Activated CD4-positive, alpha-beta T cell treated with anti-CD3 and anti-CD28 coated beads, Interleukin-2, Interleukin-6, amounts not matched to agents 100 ng/mL and 50 ng/mL, durations not matched to agents 16 hours and 8 hours (primary cell): ENCODE measurements around the gene TRIM33.
"Not testable (repeated sequence)": the region's sequence is repeated elsewhere in the genome, so short reads cannot be mapped to it uniquely, and the experiment has no call there.

Source experiments
- DNase-seq: peaks from one replicate; pipeline ENCODE4 v3.0.0-alpha.2; 2020

TRIM33 gene

DNA sequence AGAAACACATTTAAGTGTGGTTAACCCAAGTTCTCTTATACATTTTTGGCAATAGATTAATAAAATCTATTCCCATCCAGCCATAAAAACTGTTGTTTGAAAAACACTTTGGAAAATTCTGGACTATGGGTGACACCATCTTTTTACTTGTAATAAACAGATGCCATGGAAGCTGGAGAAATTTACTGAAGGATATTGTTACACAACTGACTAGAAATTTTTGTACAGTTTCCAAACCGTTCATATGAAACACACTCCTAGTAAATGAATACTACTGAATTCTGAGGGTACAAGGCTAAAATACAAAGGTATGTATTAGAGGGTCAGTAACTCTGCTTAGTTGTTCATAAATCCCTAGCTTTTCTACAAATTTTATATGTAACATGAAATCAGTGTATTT, 48.7 kb downstream of the TRIM33 start:
- DNase-seq, result no peak

- peak; percentile 54 for DNase-seq
Observed at GRCh38 chr1:114458237-114458777, 52.7 kb downstream of the TRIM33 start.

GRCh38 chr1:114457675-114458236, 53.2 kb downstream of the TRIM33 start:
- DNase-seq, result no peak

- DNase-seq, result no peak
Observed at GRCh38 chr1:114456586-114456985, 54.4 kb downstream of the TRIM33 start.

GRCh38 chr1:114455102-114455785, 55.8 kb downstream of the TRIM33 start:
- DNase-seq, result no peak

DNA sequence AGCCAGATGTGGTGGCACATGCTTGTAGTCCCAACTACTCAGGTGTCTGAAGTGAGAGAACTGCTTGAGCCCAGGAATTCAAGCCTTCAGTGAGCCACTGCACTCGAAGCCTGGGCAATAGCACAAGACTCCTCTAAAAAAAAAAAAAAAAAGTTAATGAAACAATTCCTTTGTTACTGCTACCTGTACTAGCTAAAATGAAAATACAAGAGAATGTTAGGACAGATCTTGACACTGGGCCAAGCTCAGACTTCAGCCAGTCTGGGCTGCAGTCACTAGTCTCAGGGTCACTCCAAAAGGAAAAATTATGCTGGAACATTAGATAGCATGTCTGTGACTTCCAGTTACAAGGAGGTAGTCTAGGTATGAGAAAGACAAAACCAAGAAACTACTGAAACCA, 56.5 kb downstream of the TRIM33 start:
- DNase-seq, result no peak

GRCh38 chr1:114453361-114453784, 57.6 kb downstream of the TRIM33 start:
- DNase-seq, result no peak

GRCh38 chr1:114448370-114449036, 62.5 kb downstream of the TRIM33 start:
- no peak for DNase-seq

DNA sequence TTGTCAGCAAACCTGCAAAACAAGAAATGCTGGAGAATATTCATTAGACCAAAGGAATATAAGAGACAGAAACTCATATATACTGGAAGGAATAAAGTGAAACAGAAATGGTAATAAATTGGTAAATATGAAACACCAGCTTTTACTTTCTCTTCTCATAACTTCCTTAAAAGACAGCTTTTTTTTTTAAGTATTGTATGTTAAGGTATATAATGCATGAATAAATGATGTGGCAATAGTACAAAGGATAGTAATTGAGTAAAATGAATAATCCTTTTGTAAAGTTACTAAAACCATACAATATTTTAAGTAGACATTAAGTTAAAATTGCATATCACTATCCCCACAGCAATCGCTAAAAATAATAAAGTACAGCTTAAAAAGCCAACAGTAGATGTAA, 64.8 kb downstream of the TRIM33 start:
- DNase-seq, result no peak

DNA sequence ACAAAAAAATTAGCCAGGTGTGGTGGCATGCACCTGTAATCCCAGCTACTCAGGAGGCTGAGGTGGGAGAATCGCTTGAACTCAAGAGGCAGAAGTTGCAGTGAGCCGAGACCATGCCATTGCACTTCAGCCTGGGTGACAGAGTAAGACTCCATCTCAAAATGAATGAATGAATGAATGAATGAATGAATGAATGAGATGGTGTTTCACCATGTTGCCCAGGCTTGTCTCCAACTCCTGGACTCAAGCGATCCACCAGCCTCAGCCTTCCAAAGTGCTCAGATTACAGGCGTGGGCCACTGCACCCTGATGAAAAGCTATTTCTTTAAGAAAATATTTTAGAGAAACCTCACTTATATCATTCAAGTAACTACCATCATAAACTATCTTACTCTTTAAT, 67.8 kb downstream of the TRIM33 start:
- DNase-seq, result not testable (repeated sequence)

- no peak for DNase-seq
Observed at GRCh38 chr1:114441332-114441731, 69.7 kb downstream of the TRIM33 start.

DNA sequence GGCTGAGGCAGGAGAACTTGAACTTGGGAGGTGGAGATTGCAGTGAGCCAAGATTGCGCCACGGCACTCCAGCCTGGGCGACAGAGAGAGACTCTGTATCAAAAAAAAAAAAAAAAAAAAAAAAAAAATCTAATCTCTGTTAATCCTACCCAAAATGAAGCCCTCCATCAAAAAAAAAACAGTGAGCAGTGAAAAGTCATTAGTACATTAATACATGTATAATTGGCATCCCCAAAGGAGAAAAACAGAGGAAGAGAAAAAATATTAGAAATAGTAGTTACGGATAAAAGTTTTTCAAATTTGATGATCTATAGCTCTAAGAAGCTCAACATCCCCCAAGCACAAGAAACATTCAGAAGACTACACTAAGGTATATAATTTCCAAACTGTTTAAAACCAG, 71.6 kb downstream of the TRIM33 start:
- no peak for DNase-seq

DNA sequence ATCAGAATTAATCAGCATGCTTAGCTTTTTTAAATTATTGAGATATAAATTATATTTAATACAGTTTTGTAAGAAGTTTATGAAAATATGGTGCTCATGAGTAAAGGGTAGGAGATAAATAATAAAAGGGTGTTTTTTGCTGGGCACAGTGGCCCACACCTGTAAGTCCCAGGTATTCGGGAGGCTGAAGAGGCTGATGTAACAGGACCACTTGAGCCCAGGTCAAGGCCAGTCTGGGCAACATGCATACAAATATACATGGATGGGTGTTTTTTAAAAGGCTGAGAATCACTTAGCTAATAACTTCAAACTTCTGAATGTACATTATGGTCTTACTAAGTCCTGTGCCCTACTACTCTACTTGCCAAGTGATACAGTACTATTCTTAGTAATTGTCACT, 73.2 kb downstream of the TRIM33 start:
- no peak for DNase-seq

DNA sequence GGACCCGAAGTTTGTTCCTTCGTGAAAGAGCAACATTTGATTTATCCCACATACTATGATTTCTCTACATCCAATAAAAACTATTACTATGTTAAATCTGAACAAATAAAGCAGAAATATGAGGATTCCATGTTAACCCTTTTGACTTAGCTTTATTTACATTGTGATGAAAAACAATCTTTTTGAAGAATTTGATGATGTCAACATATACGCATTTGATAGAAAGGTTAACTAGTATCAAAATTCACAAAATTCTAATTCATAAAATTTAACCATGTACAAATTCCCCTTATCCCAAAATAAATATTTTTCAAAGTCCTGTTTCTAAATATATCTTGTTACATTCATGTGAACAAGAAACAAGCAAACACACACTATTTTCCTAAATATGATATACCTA, 74.2 kb downstream of the TRIM33 start:
- DNase-seq, result no peak

- no peak for DNase-seq
Observed at GRCh38 chr1:114435088-114435715, 75.8 kb downstream of the TRIM33 start.

DNA sequence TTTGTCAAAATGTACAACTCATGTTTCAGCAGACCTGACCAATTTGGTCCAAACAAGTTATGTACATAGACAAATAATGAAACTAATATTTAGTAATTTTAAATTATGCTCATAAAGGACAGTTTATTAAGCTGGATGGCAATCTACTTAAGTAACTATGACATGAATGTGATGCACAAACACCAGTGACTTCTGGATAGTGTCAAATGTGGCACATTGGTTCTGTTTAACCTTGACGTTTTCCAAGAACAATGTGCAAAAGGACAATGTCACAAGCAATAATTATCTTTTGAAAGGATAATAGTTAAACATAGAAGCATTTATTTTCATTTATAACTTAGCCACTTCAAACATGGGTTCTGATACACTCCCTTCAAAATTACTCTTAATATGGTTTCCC, 80.0 kb downstream of the TRIM33 start:
- DNase-seq, result no peak

- DNase-seq, result peak; percentile 10
Observed at GRCh38 chr1:114428083-114428754, 82.8 kb downstream of the TRIM33 start.

DNA sequence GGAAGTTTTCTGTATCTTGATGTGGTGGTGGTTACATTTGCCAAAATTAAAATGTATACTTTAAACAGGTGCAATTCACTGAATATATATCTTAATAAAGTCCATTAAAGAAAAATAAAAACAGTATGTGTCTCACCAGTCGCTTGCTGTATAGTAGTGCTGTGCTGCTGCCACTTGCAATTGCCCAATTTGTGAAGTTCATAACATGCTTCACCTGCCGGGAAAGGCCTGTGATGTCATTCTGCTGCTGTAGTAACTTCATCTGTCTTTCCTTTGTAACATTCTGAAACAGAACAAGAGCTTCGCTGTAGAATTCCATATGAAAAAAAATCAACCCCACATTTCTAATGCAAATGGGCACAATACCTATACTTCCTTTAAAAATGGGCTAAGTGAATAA, 83.4 kb downstream of the TRIM33 start:
- DNase-seq, result no peak

DNA sequence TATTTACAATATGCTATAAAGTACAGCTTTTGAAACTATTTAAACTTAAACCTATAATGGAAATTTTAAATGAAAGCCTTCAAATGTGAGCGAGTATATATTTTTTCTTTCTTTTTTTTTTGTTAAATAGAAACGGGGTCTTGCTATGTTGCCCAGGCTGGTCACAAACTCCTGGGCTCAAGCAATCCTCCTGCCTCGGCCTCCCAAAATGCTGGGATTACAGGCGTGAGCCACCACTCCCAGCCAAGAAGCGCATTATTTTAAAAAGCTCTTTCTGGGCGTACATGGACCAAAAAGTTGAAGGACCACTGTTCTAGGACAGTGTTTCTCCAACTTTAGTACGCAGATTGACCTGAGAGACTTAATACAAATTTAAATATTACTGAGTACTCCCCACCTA, 87.5 kb downstream of the TRIM33 start:
- DNase-seq, result no peak

DNA sequence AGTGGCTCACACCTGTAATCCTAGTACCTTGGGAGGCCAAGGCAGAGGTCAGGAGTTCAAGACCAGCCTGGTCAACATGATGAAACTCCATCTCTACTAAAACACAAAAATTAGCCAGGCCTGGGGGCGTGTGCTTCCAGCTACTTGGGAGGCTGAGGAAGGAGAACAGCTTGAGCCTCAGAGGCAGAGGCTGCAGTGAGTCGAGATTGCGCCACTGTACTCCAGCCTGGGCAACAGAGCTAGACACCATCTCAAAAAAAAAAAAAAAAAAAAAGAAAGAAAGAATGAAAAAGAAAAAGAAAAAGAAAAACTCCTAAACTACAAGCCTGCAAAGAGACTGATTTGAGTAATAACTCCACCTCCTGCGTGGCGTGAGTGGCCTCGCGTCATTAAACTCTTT, 92.1 kb downstream of the TRIM33 start:
- not testable (repeated sequence) for DNase-seq

- DNase-seq, result no peak
Observed at GRCh38 chr1:114397601-114398000, 113.4 kb downstream of the TRIM33 start.

- DNase-seq, result no peak
Observed at GRCh38 chr1:114395863-114396262, 115.1 kb downstream of the TRIM33 start.

- peak; percentile 9 for DNase-seq
Observed at GRCh38 chr1:114390960-114391359, 120.0 kb downstream of the TRIM33 start.
